ENCODE results near the gene TBC1D17.

TBC1D17 gene

DNA sequence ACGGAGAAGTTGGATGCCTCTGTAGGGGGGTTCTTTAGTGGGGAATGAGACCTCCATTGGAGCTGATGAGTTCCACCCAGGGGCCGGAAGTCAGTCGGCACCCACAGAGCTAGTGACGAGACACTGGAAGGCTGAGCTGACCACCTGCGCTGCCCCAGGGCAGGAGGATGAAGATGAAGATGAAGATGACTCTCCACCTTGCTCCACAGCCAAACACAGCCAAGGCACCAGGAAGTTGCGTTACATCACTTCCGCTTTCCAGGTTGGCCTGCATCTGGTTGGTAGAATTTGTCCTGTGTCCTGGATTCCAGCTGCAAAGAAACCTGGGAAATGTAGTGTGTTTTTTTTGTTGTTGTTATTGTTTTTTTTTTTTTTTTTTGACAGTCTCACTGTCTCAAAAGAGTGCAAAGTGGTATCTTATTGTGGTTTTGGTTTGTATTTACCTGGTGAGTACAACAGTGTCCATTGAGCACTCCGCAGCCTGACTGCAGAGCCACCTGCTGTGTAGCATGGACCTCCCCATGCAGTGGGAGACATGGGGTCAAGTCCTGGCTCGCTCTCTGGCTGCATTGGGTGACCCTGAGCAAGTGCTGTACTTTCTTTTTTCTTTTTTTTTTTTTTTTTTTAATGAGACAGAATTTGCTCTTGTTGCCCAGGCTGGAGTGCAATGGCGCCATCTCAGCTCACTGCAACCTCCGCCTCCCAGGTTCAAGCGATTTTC, 1.9 kb downstream of the TBC1D17 start:
- H3K9me3 ChIP-seq (ENCODE audit: control insufficient read depth in 2 of 2, low read length in 2 of 2): peaks cover 0 to 3% of the 10 kb centered on the region in 2 donors
- H3K4me3 ChIP-seq (ENCODE audit: low read length in 2 of 2): no peak overlapping the region
- no peak overlapping the region for H3K27ac ChIP-seq (ENCODE audit: low read length)
- no peaks in the 10 kb centered on the region for H3K27me3 ChIP-seq (ENCODE audit: control insufficient read depth in 1 of 2, insufficient read depth in 2 of 2, low read length in 2 of 2)
- peaks cover 33% of the 10 kb centered on the region for H3K4me1 ChIP-seq (ENCODE audit: control insufficient read depth, insufficient read depth, low read length)
- H3K9ac ChIP-seq (ENCODE audit: low read length in 2 of 2): no peak overlapping the region
- H3K36me3 ChIP-seq (ENCODE audit: control insufficient read depth in 2 of 2, insufficient read depth in 2 of 2, low read length in 2 of 2): peaks cover 49 to 52% of the 10 kb centered on the region in 2 donors

DNA sequence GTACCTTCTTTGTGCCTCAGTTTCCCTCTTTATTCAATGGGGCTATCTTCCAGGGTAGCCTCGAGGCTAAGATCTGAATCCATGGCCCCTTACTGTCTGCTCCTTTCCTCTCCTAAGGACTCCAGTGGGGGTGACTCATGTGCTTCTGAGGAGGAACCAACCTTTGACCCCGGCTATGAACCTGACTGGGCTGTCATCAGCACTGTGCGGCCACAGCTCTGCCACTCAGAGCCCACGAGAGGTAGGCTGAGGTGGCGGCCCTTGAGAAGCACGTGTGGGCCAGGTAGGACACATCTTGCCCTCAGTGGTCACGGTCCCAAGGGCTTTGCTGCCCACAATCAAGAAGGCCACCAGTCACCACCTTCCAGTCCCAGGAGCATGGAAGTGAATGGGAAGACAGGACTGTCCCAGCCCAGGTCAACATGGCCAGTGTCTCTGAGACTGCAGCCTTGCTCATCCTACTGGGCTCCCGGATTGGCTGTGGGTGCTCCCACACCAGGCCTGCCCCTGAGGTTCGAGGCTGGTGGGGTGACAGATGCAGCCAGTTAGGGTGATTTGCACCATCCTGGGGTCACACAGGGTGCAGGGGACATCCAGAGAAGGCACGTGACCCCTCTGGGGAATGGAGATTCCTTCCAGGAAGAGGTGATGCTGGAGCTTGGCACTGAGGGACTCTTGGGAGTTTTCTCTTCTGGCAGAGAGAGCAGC, 2.8 kb downstream of the TBC1D17 start:
- Histone ChIP-seq H3K4me1 (ENCODE audit: control insufficient read depth, insufficient read depth, low read length) (peaks cover 24% of the 10 kb centered on the region), H3K36me3 (ENCODE audit: control insufficient read depth in 2 of 2, insufficient read depth in 2 of 2, low read length in 2 of 2) (peaks cover 56% of the 10 kb centered on the region in 2 donors), H3K9me3 (ENCODE audit: control insufficient read depth in 2 of 2, low read length in 2 of 2) (peaks cover 0 to 3% of the 10 kb centered on the region in 2 donors), H3K4me3 (ENCODE audit: low read length in 2 of 2) (no peak overlapping the region), H3K27me3 (ENCODE audit: control insufficient read depth in 1 of 2, insufficient read depth in 2 of 2, low read length in 2 of 2) (no peaks in the 10 kb centered on the region), H3K27ac (ENCODE audit: low read length) (no peak overlapping the region), H3K9ac (ENCODE audit: low read length in 2 of 2) (no peak overlapping the region)

DNA sequence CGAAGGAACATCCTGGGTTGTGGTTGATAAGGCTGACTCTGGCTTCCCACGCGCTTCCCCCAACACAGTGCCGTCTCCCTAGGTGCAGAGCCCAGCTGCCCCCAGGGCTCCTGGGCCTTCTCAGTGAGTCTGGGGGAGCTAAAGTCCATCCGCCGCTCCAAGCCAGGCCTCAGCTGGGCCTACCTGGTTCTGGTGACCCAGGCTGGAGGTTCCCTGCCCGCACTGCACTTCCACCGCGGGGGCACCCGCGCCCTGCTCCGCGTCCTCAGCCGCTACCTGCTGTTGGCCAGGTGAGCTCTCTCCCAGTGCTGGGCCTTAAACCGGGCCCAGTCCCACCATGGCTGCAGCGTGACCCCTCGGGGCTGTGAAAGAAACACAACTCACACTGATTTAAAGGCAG, 3.7 kb downstream of the TBC1D17 start:
- H3K9ac ChIP-seq (ENCODE audit: low read length in 2 of 2): no peak overlapping the region

DNA sequence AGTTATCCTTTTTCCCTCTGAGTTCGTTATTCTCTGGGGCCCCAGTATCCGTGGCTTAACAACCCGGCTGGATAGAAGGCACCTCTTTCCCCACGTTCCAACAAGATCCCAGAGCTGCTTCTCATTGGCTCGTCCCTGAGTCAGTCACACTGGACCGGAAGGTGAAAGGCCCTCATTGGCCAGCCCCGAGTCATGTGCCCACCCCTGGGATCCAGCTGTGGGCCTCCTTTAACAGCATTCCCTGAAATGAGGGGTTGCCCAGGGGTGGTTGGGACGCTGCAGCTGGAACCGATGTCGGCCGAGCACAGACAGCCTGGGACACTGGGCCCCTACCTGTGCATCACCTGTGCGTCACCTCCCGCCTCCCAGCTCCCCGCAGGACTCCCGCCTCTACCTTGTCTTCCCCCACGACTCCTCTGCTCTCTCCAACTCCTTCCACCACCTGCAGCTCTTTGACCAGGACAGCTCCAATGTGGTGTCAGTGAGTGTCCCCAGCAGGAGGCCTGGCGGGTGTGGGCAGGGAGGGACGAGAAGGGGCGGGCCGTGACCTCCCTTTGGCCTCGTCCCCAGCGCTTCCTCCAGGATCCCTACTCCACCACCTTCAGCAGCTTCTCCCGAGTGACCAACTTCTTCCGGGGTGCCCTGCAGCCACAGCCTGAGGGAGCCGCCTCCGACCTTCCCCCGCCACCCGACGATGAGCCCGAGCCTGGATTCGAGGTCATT, 4.3 kb downstream of the TBC1D17 start:
- Histone ChIP-seq H3K27me3 (ENCODE audit: control insufficient read depth in 1 of 2, insufficient read depth in 2 of 2, low read length in 2 of 2) (no peaks in the 10 kb centered on the region), H3K9me3 (ENCODE audit: control insufficient read depth in 2 of 2, low read length in 2 of 2) (peaks cover 0 to 3% of the 10 kb centered on the region in 2 donors), H3K4me1 (ENCODE audit: control insufficient read depth, insufficient read depth, low read length) (peaks cover 14% of the 10 kb centered on the region), H3K36me3 (ENCODE audit: control insufficient read depth in 2 of 2, insufficient read depth in 2 of 2, low read length in 2 of 2) (peaks cover 56 to 60% of the 10 kb centered on the region in 2 donors), H3K27ac (ENCODE audit: low read length) (no peak overlapping the region), H3K9ac (ENCODE audit: low read length in 2 of 2) (no peak overlapping the region), H3K4me3 (ENCODE audit: low read length in 2 of 2) (no peak overlapping the region)

More for the DNA sequence above, 3.7 kb downstream of the TBC1D17 start:
- H3K4me1 ChIP-seq (ENCODE audit: control insufficient read depth, insufficient read depth, low read length): peaks cover 16% of the 10 kb centered on the region
- H3K36me3 ChIP-seq (ENCODE audit: control insufficient read depth in 2 of 2, insufficient read depth in 2 of 2, low read length in 2 of 2): peaks cover 56 to 57% of the 10 kb centered on the region in 2 donors
- no peak overlapping the region for H3K27ac ChIP-seq (ENCODE audit: low read length)
- H3K4me3 ChIP-seq (ENCODE audit: low read length in 2 of 2): no peak overlapping the region
- H3K27me3 ChIP-seq (ENCODE audit: control insufficient read depth in 1 of 2, insufficient read depth in 2 of 2, low read length in 2 of 2): no peaks in the 10 kb centered on the region
- peaks cover 0 to 3% of the 10 kb centered on the region in 2 donors for H3K9me3 ChIP-seq (ENCODE audit: control insufficient read depth in 2 of 2, low read length in 2 of 2)

DNA sequence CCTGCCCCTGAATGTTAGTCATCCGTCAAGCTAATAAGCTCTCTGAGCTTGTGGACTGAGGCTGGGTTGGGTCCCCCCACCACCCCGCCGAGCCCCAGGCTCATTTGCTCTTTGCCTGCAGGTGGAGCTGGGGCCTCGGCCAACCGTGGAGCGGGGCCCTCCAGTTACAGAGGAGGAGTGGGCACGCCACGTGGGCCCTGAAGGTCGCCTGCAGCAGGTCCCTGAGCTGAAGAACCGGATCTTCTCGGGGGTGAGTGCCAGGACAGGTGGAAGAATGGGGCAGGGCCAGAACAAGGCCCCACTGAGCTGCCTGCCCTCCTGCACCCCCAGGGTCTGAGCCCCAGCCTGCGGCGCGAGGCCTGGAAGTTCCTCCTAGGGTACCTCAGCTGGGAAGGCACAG, 5.1 kb downstream of the TBC1D17 start:
- peaks cover 14% of the 10 kb centered on the region for H3K4me1 ChIP-seq (ENCODE audit: control insufficient read depth, insufficient read depth, low read length)
- H3K9ac ChIP-seq (ENCODE audit: low read length in 2 of 2): no peak overlapping the region
- H3K27ac ChIP-seq (ENCODE audit: low read length): no peak overlapping the region
- peaks cover 0 to 3% of the 10 kb centered on the region in 2 donors for H3K9me3 ChIP-seq (ENCODE audit: control insufficient read depth in 2 of 2, low read length in 2 of 2)
- H3K27me3 ChIP-seq (ENCODE audit: control insufficient read depth in 1 of 2, insufficient read depth in 2 of 2, low read length in 2 of 2): no peaks in the 10 kb centered on the region
- H3K36me3 ChIP-seq (ENCODE audit: control insufficient read depth in 2 of 2, insufficient read depth in 2 of 2, low read length in 2 of 2): peaks cover 56 to 60% of the 10 kb centered on the region in 2 donors
- no peak overlapping the region for H3K4me3 ChIP-seq (ENCODE audit: low read length in 2 of 2)

DNA sequence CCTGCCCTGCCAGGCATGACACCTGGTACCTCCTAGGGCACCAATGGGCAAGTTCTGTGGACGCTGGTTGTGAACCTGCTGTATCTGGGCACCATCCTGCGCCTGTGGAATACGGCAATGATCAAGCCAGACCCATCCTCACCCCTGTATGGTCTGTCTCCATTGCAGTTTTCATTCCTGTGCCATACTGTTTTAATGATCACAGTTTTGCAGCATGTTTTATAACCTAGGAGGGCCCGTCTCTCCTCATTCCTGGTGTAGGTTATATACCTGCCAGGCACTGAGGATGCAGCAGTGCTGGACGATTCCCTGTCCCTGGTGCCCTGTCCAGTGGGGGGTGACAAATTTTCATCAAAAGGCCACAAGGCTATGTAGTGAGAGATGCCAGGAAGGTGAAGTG, 5.6 kb downstream of the TBC1D17 start:
- Histone ChIP-seq H3K4me3 (ENCODE audit: low read length in 2 of 2) (no peak overlapping the region), H3K27me3 (ENCODE audit: control insufficient read depth in 1 of 2, insufficient read depth in 2 of 2, low read length in 2 of 2) (no peaks in the 10 kb centered on the region), H3K27ac (ENCODE audit: low read length) (no peak overlapping the region), H3K9me3 (ENCODE audit: control insufficient read depth in 2 of 2, low read length in 2 of 2) (peaks cover 0 to 3% of the 10 kb centered on the region in 2 donors), H3K9ac (ENCODE audit: low read length in 2 of 2) (no peak overlapping the region), H3K36me3 (ENCODE audit: control insufficient read depth in 2 of 2, insufficient read depth in 2 of 2, low read length in 2 of 2) (peaks cover 56 to 60% of the 10 kb centered on the region in 2 donors), H3K4me1 (ENCODE audit: control insufficient read depth, insufficient read depth, low read length) (peaks cover 11% of the 10 kb centered on the region)

DNA sequence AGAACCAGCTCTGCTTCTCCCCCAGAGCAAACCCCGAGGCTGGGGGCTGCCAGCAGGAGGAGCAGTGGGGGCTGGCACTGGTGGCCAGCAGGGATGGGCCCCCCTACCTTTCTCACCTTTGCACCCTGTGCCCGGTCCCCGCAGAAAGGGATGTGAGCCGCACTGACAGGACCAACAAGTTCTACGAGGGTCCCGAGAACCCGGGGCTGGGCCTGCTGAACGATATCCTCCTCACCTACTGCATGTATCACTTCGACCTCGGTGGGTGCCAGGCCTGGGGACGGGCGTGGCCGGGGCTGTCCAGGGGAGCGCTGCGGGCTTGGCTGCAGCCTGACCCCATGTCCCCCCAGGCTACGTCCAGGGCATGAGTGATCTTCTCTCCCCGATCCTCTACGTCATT, 6.6 kb downstream of the TBC1D17 start:
- Histone ChIP-seq H3K9ac (ENCODE audit: low read length in 2 of 2) (no peak overlapping the region), H3K27me3 (ENCODE audit: control insufficient read depth in 1 of 2, insufficient read depth in 2 of 2, low read length in 2 of 2) (no peaks in the 10 kb centered on the region), H3K4me1 (ENCODE audit: control insufficient read depth, insufficient read depth, low read length) (peaks cover 3% of the 10 kb centered on the region), H3K36me3 (ENCODE audit: control insufficient read depth in 2 of 2, insufficient read depth in 2 of 2, low read length in 2 of 2) (peaks cover 54 to 61% of the 10 kb centered on the region in 2 donors), H3K4me3 (ENCODE audit: low read length in 2 of 2) (no peak overlapping the region), H3K27ac (ENCODE audit: low read length) (no peak overlapping the region), H3K9me3 (ENCODE audit: control insufficient read depth in 2 of 2, low read length in 2 of 2) (peaks cover 0 to 3% of the 10 kb centered on the region in 2 donors)

DNA sequence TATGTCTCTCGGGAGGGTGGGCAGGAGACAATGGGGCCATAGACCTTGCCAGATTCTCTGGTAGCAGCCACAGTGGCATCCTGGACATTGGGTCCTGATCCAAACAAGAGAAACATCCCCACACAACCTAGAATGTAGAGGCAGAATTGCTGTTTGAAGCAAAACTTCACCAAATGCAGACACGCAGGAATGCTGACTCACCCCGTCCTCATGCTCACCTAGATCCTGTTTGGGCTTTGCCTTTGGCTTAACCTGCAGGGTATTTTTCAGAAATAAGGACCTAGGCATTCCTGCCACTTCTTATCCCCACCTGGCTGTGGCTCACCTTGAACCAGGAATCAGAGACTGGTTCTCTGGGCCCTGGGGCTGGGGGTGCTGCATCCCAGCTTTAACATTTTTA, 7.3 kb downstream of the TBC1D17 start:
- Histone ChIP-seq H3K27ac (ENCODE audit: low read length) (no peak overlapping the region), H3K9me3 (ENCODE audit: control insufficient read depth in 2 of 2, low read length in 2 of 2) (peaks cover 0 to 3% of the 10 kb centered on the region in 2 donors), H3K9ac (ENCODE audit: low read length in 2 of 2) (no peak overlapping the region), H3K4me3 (ENCODE audit: low read length in 2 of 2) (no peak overlapping the region), H3K4me1 (ENCODE audit: control insufficient read depth, insufficient read depth, low read length) (peaks cover 3% of the 10 kb centered on the region), H3K36me3 (ENCODE audit: control insufficient read depth in 2 of 2, insufficient read depth in 2 of 2, low read length in 2 of 2) (peaks cover 50 to 56% of the 10 kb centered on the region in 2 donors), H3K27me3 (ENCODE audit: control insufficient read depth in 1 of 2, insufficient read depth in 2 of 2, low read length in 2 of 2) (peaks cover 5 to 6% of the 10 kb centered on the region in 2 donors)

DNA sequence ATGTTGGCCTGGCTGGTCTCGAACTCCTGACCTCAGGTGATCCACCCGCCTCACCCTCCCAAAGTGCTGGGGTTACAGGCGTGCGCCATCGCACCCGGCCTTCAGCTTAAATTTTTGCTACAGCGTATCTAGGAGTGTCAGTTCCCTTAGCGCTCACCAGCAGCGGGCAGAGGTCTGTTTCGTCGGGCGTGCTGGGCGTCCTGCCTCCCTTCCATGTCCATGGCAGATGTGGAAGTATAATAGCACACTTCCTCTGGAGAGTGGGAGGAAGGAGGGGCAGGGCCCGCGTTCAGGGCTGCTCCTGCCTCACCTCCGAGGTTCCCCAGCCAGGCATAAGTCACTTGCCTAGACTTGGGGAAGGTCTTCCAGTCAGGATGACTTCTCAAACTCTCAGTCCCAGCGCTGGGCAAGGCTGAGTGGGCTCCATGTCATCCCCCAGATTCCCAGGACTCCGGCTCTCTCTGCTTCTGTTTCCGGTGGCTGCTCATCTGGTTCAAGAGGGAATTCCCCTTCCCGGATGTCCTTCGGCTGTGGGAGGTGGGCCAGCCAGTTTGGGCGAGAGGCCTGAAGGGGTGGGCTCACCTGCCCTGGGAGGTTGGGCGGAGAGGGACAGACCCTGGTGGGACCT, 9.6 kb downstream of the TBC1D17 start:
- Histone ChIP-seq H3K27ac (ENCODE audit: low read length) (no peak overlapping the region), H3K9me3 (ENCODE audit: control insufficient read depth in 2 of 2, low read length in 2 of 2) (peaks cover 0 to 3% of the 10 kb centered on the region in 2 donors), H3K9ac (ENCODE audit: low read length in 2 of 2) (no peak overlapping the region), H3K27me3 (ENCODE audit: control insufficient read depth in 1 of 2, insufficient read depth in 2 of 2, low read length in 2 of 2) (peaks cover 10 to 13% of the 10 kb centered on the region in 2 donors), H3K4me3 (ENCODE audit: low read length in 2 of 2) (no peak overlapping the region), H3K36me3 (ENCODE audit: control insufficient read depth in 2 of 2, insufficient read depth in 2 of 2, low read length in 2 of 2) (peaks cover 28 to 35% of the 10 kb centered on the region in 2 donors), H3K4me1 (ENCODE audit: control insufficient read depth, insufficient read depth, low read length) (peaks cover 6% of the 10 kb centered on the region)

Data from stomach smooth muscle (tissue), 2 donors.